ENCODE measurements around the gene KRTAP3-1. TPM values are rescaled to one million over a fixed set of nuclear protein-coding genes. Genes with fewer than 3 reads are reported as not detected.

KRTAP3-1 gene
- total RNA-seq, 1 experiment from 2014 or later = not detected

DNA sequence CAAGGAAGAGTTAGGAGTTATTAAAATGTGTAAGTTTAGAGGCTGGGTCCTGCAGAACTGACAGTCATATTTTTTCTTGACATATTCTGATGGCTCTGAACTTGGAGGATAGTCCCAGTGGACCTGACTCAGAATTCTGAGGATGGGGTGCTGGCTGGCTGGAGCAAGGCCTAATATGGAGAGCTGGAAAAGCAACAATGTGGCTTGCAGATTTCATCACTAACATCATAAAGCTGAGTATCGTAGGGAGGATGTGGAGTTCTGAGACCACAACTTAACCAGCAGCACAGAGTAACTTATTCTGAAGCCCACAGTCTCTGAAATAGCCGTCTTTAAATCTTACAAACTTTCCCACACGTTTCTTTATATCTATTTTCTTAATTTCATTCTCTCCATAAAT, 15.8 kb upstream of the KRTAP3-1 start:
- Histone ChIP-seq H3K27ac (ENCODE audit: low read depth, low read length) (no peak overlapping the region), H3K9me3 (ENCODE audit: control insufficient read depth in 1 of 2, insufficient read depth in 1 of 2, low read depth in 1 of 2, low read length in 2 of 2) (peaks cover 0 to 9% of the 10 kb centered on the region in 2 experiments; a peak in 1 of 4 replicates), H3K79me2 (ENCODE audit: insufficient read depth, low read length) (no peaks in the 10 kb centered on the region), H3K9ac (ENCODE audit: low read length) (no peak overlapping the region), H3K36me3 (ENCODE audit: control insufficient read depth in 1 of 2, insufficient read depth in 2 of 2, low read length in 2 of 2) (no peaks in the 10 kb centered on the region; a peak in 1 of 4 replicates), H3K4me3 (replicated peaks in 1 of 2; ENCODE audit: low read depth in 1 of 2, low read length in 2 of 2) (no peak overlapping the region), H3K4me1 (ENCODE audit: control insufficient read depth in 1 of 2, insufficient read depth in 2 of 2, low read length in 2 of 2) (no peaks in the 10 kb centered on the region), H4K20me1 (ENCODE audit: insufficient read depth) (no peaks in the 10 kb centered on the region), H3K9me2 (ENCODE audit: insufficient read depth) (no peaks in the 10 kb centered on the region), H2AFZ (ENCODE audit: low read depth, low read length, poor library complexity, severe bottlenecking) (no peak overlapping the region), H3K27me3 (ENCODE audit: insufficient read depth, low read length) (no peaks in the 10 kb centered on the region), H3K4me2 (ENCODE audit: low read length) (no peak overlapping the region)
- no TSS peak for BruUV-seq (replicated peaks)
- TF ChIP-seq ZFX (IDR thresholded peaks at IDR 0.05) = no peak
- no peak for TF ChIP-seq ELF1 (IDR thresholded peaks at IDR 0.05; ENCODE audit: borderline replicate concordance, low read depth)
- TF ChIP-seq SRF (IDR thresholded peaks at IDR 0.05; ENCODE audit: low read depth) = no peak
- no peak for TF ChIP-seq JUND (IDR thresholded peaks at IDR 0.05)
- DNase-seq (ENCODE audit: low read depth, low spot score) = no peak
- ATAC-seq = no peak
- ChIA-PET CTCF (no interaction called here), POLR2A (no interaction called here), RAD21 (ENCODE audit: low non-redundant PET in 1 of 2, low total read pairs in 2 of 2, uncharacterized antibody in 2 of 2, unreplicated experiment in 2 of 2) (no interaction called here)
- intact Hi-C loops (cut with micrococcal nuclease) = no loop called here

DNA sequence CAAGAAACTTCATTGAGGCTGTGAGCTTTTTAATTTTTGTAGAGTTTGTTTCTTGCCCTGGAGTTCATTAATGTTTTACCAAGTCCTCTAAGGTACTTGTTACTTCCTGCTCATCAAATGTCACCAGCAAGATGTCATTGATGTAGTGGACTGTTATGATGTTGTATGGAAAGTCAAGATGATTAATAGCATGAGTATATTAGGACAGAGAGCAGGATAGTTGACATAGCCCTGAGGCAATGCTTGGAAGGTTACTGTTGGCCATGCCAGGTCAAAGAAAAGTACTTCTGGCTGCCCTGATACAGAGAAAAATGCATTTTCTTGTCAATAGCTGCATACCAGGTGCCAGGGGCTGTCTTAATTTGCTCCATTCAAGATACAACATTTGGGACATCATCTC, 11.4 kb upstream of the KRTAP3-1 start:
- Histone ChIP-seq H3K36me3 (ENCODE audit: control insufficient read depth in 1 of 2, insufficient read depth in 2 of 2, low read length in 2 of 2) (no peaks in the 10 kb centered on the region; a peak in 1 of 4 replicates), H3K4me1 (ENCODE audit: control insufficient read depth in 1 of 2, insufficient read depth in 2 of 2, low read length in 2 of 2) (no peaks in the 10 kb centered on the region), H3K27ac (ENCODE audit: low read depth, low read length) (no peak overlapping the region), H4K20me1 (ENCODE audit: insufficient read depth) (no peaks in the 10 kb centered on the region), H3K4me2 (ENCODE audit: low read length) (no peak overlapping the region), H3K79me2 (ENCODE audit: insufficient read depth, low read length) (no peaks in the 10 kb centered on the region), H3K9me2 (ENCODE audit: insufficient read depth) (no peaks in the 10 kb centered on the region), H3K4me3 (replicated peaks in 1 of 2; ENCODE audit: low read depth in 1 of 2, low read length in 2 of 2) (no peak overlapping the region), H2AFZ (ENCODE audit: low read depth, low read length, poor library complexity, severe bottlenecking) (no peak overlapping the region), H3K9ac (ENCODE audit: low read length) (no peak overlapping the region), H3K27me3 (ENCODE audit: insufficient read depth, low read length) (no peaks in the 10 kb centered on the region), H3K9me3 (ENCODE audit: control insufficient read depth in 1 of 2, insufficient read depth in 1 of 2, low read depth in 1 of 2, low read length in 2 of 2) (peaks cover 0 to 9% of the 10 kb centered on the region in 2 experiments; a peak in 1 of 4 replicates)
- ATAC-seq (no peak), DNase-seq (ENCODE audit: low read depth, low spot score) (no peak)
- BruUV-seq (replicated peaks) = no TSS peak
- intact Hi-C loops (cut with micrococcal nuclease) = no loop called here
- RAD21 ChIA-PET (ENCODE audit: low non-redundant PET in 1 of 2, low total read pairs in 2 of 2, uncharacterized antibody in 2 of 2, unreplicated experiment in 2 of 2) = no interaction called here
- TF ChIP-seq TCF7L2 (IDR thresholded peaks at IDR 0.05; ENCODE audit: borderline replicate concordance, extremely low read depth, insufficient read depth, insufficient read length) (no peak), EGR1 (IDR thresholded peaks at IDR 0.05; ENCODE audit: low read depth) (no peak)
- TF ChIP-seq, protein P1, sequence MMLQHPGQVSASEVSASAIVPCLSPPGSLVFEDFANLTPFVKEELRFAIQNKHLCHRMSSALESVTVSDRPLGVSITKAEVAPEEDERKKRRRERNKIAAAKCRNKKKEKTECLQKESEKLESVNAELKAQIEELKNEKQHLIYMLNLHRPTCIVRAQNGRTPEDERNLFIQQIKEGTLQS (IDR thresholded peaks at IDR 0.05) = no peak
- TF ChIP-seq, protein P2, sequence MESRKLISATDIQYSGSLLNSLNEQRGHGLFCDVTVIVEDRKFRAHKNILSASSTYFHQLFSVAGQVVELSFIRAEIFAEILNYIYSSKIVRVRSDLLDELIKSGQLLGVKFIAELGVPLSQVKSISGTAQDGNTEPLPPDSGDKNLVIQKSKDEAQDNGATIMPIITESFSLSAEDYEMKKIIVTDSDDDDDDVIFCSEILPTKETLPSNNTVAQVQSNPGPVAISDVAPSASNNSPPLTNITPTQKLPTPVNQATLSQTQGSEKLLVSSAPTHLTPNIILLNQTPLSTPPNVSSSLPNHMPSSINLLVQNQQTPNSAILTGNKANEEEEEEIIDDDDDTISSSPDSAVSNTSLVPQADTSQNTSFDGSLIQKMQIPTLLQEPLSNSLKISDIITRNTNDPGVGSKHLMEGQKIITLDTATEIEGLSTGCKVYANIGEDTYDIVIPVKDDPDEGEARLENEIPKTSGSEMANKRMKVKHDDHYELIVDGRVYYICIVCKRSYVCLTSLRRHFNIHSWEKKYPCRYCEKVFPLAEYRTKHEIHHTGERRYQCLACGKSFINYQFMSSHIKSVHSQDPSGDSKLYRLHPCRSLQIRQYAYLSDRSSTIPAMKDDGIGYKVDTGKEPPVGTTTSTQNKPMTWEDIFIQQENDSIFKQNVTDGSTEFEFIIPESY (IDR thresholded peaks at IDR 0.05; ENCODE audit: extremely low read depth, insufficient replicate concordance, low read length) = no peak
- TF ChIP-seq, protein P3, sequence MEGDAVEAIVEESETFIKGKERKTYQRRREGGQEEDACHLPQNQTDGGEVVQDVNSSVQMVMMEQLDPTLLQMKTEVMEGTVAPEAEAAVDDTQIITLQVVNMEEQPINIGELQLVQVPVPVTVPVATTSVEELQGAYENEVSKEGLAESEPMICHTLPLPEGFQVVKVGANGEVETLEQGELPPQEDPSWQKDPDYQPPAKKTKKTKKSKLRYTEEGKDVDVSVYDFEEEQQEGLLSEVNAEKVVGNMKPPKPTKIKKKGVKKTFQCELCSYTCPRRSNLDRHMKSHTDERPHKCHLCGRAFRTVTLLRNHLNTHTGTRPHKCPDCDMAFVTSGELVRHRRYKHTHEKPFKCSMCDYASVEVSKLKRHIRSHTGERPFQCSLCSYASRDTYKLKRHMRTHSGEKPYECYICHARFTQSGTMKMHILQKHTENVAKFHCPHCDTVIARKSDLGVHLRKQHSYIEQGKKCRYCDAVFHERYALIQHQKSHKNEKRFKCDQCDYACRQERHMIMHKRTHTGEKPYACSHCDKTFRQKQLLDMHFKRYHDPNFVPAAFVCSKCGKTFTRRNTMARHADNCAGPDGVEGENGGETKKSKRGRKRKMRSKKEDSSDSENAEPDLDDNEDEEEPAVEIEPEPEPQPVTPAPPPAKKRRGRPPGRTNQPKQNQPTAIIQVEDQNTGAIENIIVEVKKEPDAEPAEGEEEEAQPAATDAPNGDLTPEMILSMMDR (IDR thresholded peaks at IDR 0.05 in 2 of 3, conservative IDR thresholded peaks at IDR 0.05 in 1 of 3; ENCODE audit: borderline replicate concordance in 1 of 3, insufficient read depth in 1 of 3, low read depth in 2 of 3, low read length in 2 of 3) = no peak
- POLR2A ChIA-PET = no interaction called here
- CTCF ChIA-PET = no interaction called here
